Retina (tissue), 1 donor: ENCODE results near the gene HPCAL1.

Experiments
- DNase-seq: peaks from one replicate; pipeline ENCODE4 v3.0.0-alpha.2; 2016

HPCAL1 gene

DNA sequence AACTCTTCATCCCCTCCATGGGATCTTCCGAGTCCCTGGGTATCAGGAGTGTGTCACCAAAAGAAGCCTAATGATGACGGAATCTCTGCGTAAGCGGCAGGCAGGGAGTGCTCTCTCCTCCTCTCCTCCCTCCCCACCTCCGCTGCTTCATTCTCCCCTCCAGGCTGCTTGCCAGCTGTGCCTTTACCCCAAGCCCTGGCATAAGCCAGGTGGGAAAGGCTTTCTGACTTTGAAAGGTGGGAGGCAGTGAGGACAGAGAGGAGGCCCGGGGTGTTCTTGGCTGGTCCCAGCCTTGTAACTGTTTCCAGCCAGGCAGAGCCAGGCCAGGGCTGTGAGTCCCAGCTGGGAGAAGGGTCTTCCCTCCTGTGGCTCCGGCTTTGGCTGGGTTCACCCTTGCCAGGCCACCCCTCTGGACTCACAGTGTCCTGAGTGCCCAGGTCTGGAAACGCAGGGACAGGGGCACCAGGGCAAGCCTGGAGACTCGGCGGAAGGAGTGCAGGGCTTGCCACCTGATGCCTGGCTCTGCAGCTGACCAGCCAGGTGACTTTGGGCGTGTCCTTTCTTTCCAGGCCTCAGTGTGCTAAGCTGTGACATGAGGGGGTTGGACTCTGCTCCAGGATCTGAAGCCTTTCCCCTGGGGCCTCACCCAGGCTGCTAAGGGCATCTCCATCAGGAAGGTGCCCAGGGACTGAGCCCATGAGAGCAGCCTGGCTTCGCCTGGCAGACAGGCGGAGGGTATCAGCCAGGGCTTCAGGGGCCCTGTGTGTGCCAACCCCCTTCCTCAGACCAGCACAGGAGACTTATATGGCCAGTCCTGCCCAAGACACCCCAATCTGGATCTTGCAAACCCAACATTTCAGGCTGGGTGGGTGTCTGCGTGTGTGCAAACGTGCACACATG is 32.7 kb upstream of the HPCAL1 start:
- no peak for DNase-seq

DNA sequence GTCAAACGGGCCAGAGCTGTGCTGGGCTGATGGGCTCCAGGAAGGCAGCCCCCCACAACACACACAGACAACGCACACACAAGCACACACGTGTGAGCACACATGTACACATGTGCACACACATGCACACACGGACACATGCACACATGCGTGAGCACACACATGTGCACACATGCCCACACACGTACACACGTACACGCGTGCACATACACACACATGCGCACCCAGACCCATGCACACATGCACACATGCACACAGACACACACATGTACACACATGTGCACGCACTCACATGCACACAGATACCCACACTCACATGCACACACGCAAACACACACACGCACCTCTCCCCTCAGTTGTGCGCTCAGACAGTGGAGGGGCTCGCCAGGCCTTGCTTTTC is 31.2 kb upstream of the HPCAL1 start:
- no peak for DNase-seq

DNA sequence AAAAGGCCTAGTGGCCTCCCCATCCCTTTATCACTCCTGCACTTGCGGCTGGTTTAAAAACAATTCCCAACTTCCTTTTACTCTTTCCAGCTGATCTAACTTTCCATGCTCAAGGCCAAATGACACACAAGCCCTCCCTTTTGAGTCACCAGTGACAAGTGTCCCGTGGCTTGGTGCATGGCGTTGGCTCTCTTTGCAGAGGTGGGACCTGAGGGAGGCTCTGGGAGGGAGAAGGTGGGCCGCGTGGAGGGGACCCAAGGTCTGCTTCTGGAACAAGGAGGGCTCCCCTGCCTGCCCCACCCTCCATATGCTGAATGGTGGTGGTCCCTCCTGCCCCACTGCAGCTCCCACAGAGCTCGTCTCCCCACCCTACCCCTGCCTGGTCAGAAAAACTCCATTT is 30.8 kb upstream of the HPCAL1 start:
- DNase-seq: no peak

DNA sequence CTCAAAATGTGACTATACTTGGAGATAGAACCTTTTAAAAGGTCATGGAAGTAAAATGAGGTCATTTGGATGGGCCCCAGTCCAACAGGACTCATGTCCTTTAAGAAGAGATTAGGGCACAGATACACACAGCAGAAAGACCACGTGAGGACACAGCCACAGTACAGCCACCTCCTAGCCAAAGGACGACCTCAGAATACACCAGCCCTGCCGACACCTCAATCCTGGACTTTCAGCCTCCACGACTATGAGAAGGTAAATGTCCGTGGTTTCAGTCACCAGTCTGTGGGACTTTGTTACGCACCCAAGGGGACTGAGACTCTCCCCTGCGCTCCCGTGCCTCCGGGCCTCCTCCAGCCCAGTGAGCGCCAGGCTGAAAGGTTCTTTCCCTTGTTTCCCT is 30.2 kb upstream of the HPCAL1 start:
- DNase-seq: no peak

DNA sequence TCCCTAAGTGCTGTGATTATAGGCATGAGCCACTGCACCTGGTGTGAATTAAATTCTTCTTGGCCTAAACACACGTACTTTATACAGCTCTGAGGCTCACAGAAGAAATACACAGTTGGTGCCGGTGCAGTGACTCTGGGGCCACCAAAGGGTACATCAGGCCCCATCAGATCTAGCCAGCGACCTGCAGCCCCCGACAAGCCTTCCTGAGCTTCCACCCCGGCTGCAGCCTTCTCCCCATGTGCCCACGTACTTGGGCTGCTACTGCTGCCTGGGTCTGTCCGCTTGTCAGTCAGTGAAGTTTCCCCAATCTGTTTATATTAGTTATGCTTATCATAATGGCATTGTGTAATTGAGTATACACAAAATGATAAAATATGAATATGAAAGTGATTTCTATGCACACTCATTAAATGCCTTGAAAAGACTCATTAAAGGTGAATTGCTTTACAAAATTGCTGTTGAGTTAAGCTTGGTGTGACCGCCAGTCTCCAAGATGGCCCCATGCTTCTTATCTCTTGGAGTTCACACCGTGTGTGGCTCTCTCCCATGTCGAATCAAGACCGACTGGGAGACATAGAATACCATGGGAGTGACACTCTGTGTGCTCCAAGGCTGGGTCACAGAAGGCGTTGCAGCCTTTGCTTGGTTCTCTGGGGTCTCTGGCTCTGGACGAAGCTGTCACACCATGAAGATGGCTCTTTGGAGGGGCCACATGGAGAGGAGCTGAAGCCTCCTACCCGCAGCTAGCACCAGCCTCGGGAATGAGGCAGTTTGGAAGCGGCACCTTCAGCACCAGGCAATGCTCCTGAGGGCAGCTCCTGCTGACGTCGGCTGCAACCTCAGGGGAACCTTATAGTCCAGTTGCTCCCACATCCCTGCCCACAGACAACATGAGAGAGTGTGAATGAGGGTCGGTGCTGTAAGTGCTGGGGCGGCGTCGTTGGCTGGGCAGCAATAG is 29.2 kb upstream of the HPCAL1 start:
- no peak for DNase-seq

DNA sequence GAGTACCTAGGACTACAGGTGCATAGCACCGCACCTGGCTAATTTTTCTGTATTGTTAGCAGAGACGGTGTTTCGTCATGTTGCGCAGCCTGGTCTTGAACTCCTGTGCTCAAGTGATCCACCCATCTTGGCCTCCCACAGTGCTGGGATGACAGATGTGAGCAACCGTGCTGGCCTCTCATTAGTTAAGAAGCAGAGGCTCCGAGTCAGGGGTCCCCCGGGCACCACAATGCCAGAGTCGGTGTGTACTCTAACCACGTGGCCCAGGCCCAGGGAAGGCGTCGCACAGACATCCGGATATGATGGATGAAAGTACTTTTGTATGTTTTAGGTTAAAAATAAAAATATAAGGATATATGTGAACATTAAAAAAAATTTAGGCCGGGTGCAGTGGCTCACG is 28.3 kb upstream of the HPCAL1 start:
- DNase-seq: no peak

DNA sequence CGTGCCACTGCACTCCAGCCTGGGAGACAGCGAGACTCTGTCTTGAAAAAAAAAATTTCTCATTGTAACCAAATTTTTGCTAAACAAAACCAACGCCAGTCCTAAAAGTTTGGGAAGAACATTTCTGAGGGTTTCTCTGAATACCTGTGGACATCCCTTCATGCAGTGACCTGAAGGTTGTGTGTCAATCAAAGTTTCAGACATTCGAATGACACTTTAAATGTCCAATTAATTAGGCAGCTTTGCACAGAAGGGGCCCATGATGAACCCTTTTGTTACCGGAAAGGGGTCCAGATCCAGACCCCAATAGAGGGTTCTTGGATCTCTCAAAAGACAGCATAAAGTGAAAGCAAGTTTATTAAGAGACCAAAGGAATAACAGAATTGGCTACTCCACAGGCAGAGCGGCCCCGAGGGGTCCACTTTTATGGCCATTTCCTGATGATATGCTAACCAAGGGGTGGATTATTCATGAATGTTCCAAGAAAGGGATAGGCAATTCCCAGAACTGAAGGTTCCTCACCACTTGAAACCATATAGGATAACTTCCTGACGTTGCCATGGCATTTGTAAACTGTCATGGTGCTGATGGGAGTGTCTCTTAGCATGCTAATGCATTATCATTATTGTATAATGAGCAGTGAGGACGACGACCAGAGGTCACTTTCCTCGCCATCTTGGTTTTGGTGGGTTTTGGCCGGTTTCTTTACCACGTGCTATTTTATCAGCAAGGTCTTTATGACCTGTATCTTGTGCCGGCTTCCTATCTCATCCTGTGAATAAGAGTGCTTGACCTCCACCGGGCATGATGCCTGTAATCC is 27.5 kb upstream of the HPCAL1 start:
- DNase-seq: no peak

DNA sequence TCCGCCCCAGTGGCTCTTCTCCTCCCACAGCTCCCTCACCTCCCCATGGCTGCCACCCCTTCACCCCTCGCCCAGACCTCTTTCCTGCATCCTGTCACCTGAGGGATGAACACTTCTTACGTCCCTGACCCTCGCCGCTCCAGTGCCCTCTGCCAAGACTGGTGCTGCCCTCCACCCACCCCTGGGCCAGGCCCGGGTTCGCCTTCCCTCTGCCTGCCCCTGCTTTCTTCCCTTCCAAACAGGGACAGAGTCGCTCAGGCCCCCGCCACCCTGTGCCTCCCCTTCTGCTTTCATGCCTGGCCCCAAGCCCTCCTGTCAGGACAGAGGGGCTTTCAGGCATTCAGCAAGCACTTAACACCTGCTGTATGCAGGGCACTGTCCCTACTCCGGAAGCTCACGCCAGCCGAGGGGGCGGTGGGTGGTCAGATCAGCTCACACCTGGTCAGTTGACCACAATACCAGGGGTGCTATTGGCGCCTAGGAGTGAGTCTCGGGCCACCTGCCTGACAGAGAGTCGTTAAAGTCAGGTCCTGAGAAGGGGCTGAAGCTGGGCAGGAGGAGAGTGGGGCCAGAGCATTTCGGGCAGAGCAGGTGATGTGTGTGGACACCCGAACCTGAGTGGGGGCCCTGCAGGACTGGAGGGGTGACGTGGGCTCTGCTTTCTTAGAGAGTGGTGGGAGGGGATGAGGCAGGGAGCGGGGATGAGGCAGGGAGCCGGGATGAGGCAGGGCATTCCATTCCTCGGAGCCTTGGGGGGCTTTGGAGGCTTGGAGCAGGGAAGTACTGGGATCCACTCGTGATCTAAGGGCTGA is 26.0 kb upstream of the HPCAL1 start:
- no peak for DNase-seq

DNA sequence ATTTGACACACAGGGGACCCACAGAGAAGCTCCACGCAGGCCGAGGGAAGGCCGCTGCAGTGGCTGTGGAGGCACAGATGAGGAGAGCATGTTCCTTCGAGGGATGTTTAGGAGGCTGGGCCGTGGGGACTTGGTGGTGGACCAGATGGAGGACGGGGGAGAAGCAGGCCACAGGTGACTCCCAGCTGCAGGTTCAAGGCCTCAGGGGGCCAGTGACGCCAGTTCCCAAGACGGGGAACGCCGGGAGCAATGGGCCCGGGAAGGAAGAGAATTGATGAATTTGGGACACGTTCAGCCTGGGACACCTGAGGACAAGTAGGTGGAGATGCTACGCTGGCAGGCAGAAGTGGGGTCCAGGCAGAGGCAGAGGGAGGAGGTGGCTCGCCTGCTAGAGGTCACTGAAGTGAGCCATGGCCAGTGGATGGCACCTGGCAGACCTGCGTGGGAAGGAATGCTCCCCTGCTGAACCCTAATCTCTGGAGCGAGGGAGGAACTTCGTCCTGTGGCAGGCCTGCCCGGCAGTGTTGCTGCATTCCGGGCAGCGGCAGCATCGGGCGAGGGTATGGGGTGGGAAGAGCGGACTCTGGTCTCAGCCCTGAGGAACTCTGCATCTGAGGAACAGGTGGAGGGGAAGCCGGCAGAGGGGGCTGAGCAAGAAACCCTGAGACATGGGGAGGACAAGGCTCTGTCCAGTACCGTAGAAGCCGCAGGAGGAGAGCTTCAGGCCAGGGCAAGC is 25.2 kb upstream of the HPCAL1 start:
- DNase-seq: no peak

DNA sequence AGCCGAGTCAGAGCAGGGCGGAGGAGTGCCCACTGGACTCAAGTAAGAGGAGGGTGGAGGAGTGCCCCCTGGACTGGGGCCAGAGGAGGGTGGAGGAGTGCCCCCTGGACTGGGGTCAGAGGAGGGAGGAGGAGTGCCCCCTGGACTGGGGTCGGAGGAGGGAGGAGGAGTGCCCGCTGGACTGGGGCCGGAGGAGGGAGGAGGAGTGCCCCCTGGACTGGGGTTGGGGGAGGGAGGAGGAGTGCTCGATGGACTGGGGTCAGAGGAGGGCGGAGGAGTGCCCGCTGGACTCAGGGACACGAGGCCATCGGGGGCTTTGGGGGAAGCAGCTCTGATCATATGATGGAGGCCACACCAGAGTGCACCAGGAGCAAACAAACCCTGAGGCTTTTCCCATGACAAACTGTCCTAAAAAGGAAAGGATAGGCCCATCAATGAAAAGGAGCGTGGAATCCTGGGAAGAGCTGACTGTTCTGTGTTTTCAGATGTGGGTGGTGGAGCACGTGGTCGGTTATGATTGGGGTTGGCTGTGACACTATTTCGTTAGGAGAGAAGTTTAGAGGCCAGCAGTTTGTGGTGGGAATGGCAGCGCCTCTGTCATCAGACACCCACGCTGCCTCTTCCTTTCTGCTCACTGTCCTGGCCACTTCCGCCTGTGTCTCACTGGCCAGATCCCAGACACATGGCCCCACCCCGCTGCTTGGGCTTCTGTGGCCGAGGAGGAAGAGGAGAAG is 24.5 kb upstream of the HPCAL1 start:
- DNase-seq: no peak

DNA sequence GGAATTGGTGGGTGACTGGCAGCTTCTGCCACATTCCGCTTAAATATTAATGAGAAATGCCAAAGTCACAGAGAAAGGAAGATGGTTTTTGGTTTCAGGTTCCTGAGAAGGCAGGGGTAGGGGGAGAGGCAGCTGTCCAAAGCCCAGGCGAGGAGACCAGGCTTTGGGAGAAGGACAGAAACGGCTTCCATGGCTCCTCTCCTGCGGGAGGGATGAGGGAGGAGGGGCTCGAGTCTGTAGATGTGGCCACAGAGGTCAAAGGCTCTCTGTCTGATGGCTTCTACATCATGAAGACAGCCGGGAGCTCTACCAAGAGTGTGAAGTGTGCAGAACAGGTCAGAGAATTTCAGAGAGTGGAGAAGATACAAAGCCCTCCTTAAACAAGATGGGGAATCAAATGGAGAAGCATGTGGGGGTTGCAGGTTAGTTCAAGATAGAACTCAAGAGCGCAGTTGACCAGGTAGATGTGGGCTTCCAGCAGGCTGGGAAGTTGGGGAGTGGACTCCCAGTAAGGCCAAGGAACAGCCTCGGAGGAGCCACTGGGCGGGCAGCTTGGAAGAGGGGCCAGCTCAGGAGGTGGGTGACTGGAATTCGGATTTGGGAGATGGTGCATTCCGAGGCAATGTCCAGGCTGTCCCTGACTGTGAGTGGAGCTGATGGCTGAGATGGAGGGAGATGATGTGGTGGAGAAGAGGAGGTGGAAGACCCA is 23.8 kb upstream of the HPCAL1 start:
- no peak for DNase-seq

DNA sequence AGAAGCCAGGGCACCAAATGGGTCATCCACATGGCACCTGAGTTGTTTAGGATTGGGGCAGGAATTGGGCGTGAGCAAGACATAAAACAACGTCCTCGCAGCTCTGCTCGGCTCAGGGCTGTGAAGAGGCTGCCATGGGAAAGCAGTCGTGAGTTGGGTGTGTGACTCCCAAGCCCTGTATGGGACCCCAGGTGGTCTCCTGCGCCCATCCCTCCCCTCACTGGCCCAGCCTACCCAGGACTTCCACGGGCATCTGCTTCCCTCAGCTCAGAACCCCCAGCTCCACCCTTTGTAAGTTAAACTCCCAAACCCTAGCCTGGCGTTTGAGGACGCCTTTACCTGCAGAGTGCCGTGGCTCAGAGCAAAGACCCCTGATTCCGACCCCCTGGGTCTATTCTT is 23.2 kb upstream of the HPCAL1 start:
- no peak for DNase-seq

DNA sequence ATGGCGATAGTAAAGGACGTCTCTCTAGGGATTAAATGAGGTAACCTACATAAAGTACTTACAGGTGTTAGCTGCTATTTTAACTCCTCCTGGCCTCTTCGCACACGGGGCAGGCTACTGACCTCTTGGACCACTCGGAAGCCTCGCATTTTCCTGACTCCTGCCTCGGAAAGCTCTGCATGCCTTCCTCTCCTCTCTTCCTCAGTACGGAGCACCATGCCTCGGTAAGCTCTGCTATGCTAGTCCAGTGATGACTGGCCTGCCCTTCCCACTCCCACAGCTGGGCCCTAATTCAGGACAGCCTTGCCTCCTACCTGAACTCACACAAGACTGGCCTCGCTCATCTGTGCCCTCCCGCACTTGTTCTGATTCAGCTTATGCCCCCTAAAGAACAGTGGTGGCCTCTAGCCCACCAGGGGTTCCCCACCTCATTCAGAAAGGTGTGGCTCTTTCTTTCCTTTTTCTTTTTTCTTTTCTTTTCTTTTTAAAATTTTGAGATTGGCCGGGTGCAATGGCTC is 22.7 kb upstream of the HPCAL1 start:
- DNase-seq: no peak

DNA sequence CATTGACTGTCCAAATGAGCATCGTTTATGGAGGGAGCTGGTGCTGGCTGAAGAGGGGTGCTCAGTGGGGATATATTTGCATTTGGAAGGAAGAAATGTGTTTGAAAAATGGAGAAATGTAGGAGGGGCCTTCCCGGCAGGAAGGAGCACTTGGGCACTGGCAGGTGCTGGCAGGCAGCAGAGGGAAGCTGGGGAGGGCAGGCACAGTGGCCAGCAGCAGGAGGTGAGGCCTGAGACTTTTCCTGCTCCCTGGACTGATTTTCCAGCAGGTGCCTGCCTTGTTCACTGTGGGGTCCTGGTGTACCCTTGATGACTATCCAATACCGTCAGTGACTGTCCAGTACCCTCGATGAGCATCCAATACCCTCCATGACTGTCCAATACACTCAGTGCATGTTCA is 20.8 kb upstream of the HPCAL1 start:
- no peak for DNase-seq

DNA sequence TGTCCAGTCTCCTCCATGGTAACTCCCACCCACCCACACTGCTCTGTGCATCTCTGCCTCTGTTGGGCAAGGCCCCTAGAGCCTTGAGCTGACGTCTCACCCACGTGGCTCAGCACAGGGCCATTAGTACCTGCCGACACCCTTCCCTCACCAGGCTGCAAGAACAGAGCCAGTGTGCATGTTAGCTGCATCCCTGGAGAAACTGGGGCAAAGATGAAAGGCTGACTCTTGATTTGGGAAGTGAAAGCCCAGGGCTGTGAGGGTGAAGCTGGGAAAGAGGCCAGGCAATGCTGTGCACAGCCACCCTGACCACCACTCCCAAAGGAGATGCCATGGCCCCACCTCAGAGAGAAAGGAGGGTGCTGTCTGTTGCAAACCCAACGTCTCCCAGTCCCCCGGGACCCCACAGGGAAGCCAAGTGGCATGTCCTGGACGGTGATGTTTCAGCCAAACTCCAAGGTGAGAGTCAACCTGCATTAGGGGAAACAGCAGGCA is 20.0 kb upstream of the HPCAL1 start:
- no peak for DNase-seq

DNA sequence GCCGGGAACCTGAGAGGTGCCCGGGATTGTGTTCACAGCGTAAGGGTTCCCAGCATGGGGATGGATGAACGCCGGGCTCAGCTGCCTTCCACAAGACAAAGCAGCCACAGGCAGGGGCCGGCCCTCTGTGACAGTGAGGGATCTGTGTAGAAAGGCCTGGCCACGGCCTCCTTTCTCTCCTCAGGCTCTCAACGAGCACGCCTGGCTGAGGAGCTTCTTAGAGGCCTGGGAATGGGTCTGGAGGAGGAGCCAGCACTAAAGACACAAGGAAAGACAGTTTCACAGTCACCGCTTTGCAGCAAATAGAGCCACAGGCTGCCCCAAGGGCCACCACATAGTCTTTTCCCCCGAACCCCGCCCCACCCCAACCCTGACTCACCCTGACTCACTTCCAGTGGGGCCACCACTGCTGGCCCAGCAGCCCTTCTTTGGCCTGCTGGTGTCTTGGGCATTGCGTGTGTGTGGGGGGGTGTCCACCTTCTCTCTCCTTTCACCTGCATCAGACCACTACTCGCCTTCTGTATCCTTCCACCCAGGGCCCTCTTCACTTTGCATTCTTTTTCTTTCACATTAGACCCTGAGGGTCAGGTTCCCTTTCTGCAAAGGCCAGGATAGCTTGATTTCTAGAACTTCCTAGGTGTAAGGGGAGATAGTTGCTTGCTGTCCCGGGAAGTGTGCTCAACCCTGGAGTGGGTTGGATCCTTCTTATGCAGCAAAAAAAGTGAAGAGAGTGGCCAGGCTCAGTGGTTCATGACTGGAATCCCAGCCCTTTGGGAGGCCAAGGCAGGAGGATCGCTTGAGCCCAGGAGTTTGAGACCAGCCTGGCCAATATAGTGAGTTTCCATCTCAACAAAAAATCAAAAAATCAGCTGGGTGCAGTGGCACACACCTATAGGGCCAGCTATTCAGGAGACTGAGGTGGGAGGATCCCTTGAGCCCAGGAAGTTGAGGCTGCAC is 19.3 kb upstream of the HPCAL1 start:
- peak; percentile 48 for DNase-seq

DNA sequence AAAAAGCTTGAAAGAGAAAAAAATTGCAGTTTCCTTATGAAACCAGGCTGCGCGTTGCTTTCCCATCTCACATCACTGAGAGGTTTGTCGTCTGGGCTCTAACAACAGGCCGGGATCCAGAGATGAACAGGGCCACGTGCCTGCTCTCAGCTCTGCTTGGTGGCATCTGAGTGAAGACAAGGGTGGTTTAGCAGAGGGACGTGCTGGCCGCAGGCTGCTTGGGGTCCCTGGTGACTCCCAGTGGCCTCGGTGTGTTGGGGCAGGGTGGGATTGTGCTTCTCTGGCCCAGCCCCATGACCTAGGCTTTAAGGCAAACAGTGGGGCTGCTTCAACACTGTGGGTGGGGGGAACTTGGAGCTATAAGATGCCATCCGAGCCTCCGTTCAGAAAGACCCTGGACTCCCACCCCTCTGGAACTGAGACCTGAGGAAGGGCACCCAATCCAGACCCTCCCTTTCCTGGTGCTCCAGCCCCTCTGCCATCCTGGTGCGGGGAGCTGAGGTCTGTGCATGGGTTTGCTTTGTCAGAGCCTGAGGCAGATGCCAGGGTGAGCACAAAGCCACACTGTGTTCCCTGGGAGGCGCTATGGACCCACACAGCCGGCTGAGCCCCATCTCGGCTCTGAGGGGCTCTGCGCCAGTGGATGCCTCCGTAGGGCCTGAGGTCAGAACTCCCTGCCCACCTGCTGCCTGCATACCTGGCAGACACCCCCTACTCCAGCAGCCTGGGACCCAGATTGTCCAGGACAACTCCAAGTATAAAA is 18.4 kb upstream of the HPCAL1 start:
- DNase-seq: no peak

DNA sequence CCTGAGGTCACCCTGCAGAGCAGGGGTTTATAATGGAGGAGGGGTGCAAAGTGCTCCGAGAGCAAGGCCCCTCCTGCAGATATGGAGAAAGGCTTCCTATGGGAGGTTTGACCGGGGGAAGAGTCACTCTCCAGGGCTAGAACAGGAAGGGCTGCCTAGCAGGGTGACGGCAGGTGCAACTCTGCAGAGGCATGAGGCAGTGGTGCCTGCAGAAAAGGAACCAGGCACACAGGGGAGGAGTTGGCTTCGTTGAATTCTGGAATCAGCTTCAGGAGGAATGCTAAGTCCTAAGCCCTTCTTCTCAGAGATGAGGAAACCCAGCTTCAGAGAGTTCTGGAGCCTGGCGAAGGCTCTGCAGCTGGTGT is 17.5 kb upstream of the HPCAL1 start:
- no peak for DNase-seq
